H54 (cell line): ENCODE results near the gene TCEAL9.
"Not testable (repeated sequence)": the region's sequence is repeated elsewhere in the genome, so short reads cannot be mapped to it uniquely, and the experiment has no call there.

Experiments used
- DNase-seq: peaks from one replicate; pipeline ENCODE4 v3.0.0; 2011; ENCODE audit warnings: low spot score, mixed read lengths; ENCODE audit not compliant: insufficient read length
- FAIRE-seq: peaks from 3 replicates; lab custom pipeline; 2011; peaks lifted over from hg19 to GRCh38; lab: Jason Lieb, UNC
- POLR2A ChIP-seq: IDR thresholded peaks from 2 replicates; pipeline ENCODE4 v1.6.1; 2011; ENCODE audit warnings: low read depth, mild to moderate bottlenecking, low read length

The TCEAL9 gene

DNA sequence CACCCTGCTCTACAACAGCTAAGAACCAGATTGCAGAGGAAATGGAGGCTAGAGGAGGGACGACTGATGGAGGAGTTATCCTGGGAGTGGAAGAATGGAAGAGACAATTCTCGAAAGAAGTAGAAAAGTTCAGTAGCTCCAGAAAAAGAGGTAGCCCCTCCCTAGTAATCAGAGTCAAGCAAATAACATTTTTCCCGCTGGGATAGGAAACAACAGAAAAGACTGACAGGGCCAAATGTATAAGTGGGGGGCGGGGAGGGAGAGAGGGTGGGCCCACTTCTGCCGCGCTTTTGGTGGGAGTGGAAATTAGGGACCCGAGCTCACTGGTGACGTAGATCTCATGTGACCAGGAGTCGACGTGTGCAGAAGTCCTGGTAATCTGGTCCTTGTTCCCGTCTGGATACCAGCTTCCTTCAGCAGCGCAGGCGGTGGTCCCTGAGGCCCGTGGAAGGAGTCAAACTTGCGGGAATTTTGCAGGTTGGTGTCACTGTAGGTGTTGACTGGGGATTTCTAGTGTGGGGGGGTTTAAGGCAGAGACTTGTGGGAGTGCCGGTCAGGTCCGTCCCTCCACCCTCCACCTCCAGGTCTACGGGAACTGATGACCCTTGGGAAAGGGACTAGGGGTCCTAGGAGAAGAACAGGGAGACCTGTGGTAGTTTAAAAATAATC, at the start of gene TCEAL9:
TCEAL9 (plus strand) TSS at position 377 of the 669 bp plus-strand sequence. CDS start 1,179 bp downstream, outside the sequence.
- DNase-seq (no peak), FAIRE-seq (peak; percentile 96)
- TF ChIP-seq POLR2A, result peak; percentile 70

GRCh38 chrX:103309860-103310554, 46.3 kb upstream of the TCEAL9 start:
- TF ChIP-seq POLR2A, result no peak
- FAIRE-seq, result no peak
- no peak for DNase-seq

GRCh38 chrX:103310555-103311398, 45.5 kb upstream of the TCEAL9 start, which contains the start of gene BEX2:
TSS of gene BEX2 (minus strand) at chrX:103310990. CDS start at chrX:103309976, 1,014 bp downstream.
- DNase-seq (peak; percentile 27), FAIRE-seq (no peak)
- no peak for TF ChIP-seq POLR2A

DNA sequence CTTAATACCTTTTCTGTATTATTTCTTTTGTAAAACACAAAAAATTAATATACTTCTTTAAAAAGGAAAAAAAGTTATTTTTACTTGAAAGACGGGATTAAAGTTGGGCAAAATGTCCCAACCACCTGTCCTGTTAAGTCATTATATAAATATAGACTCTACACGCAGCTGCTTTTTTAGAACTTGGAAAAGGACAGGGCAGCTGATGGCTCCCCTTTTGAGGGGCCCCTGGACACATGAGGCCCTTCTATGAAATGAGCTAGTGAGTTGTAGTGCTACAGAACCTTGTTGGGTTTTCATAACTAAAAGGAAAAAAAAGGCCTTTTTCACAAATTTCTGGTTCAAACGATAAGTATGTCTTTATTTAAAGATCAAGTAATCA, 44.9 kb upstream of the TCEAL9 start:
- no peak for TF ChIP-seq POLR2A
- FAIRE-seq (no peak), DNase-seq (no peak)

DNA sequence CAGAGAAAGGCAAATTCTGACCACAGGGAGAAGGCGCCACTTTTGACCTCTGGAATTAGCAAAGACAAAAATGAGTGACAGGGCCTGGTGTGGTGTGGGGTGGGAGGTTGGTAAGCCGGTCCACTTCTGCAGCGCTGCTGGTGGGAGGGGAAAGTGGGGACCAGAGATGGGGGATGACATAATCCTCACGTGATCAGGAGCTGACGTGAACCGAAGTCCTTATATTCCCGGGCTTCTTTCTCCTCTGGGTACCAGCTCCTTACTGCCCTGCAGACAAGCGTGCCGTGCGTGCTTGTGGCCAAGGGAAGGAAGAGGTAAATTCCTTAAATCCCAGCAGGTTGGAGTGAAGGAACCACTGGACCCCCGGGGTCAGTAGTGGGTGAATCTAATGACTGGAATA, 26.3 kb upstream of the TCEAL9 start, which contains the start of gene TCEAL7:
TCEAL7 (plus strand) TSS at position 249 of the 400 bp plus-strand sequence. CDS start 1,165 bp downstream, outside the sequence.
- FAIRE-seq (no peak), DNase-seq (no peak)
- TF ChIP-seq POLR2A, result no peak

DNA sequence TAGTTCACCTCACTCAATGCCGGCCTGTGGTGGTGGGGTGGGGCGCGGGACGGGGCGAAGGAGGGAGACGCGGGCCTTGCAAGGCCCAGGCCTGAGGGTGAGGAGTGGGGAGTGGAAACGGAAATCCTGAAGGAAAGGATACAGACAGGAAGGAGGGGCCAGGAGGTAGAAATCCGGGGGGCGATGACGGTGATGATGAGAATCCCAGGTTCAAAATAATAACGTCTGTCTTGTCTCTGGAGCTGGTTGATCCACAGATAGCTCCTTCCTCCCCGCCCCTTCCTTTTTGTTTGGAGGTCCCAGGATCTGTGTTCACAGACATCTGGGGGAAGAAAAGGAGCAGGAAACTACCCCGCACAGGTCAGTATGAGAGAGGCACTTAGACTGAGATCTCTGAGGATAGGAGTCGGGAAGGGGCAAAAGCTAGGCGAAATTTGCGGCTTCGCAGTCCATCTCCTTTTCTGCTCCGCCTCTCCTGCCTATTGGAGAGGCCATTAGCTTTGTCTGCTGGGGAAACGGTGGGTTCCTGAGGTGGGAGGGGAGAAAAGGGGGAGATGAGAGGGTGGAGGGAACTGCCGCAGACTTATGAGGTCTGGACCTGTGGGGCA, 25.5 kb upstream of the TCEAL9 start:
- TF ChIP-seq POLR2A, result no peak
- FAIRE-seq (no peak), DNase-seq (no peak)

GRCh38 chrX:103338663-103339062, 17.6 kb upstream of the TCEAL9 start:
- no peak for FAIRE-seq

GRCh38 chrX:103343105-103343504, 13.2 kb upstream of the TCEAL9 start:
- no peak for DNase-seq
- TF ChIP-seq POLR2A, result no peak
- FAIRE-seq, result peak; percentile 62

More at GRCh38 chrX:103338663-103339062, 17.6 kb upstream of the TCEAL9 start:
- DNase-seq, result no peak
- no peak for TF ChIP-seq POLR2A

- no peak for DNase-seq
- no peak for TF ChIP-seq POLR2A
- no peak for FAIRE-seq
These were observed 11.7 kb upstream of the TCEAL9 start for GRCh38 chrX:103344606-103345005.

- DNase-seq (no peak), FAIRE-seq (no peak)
- TF ChIP-seq POLR2A, result no peak
These were observed 8.5 kb upstream of the TCEAL9 start for GRCh38 chrX:103347682-103348397.

- FAIRE-seq (no peak), DNase-seq (no peak)
- TF ChIP-seq POLR2A, result no peak
These were observed 552 bp downstream of the TCEAL9 start for GRCh38 chrX:103356858-103357257.

DNA sequence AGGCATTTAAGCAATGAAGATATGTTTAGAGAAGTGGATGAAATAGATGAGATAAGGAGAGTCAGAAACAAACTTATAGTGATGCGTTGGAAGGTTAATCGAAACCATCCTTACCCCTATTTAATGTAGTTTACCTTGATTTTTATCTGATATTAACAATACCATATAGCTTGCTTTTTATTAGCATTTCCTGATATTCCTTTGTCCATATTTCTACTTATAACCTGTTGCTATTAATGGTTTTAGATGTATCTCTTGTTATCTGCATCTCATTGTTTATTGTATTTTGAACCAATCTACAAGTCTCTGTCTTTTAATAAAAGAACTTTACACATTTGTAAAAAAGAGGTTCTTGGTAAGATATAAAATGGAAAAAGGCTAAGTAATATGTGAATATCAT, 1.6 kb downstream of the TCEAL9 start:
- DNase-seq, result no peak
- no peak for FAIRE-seq

DNA sequence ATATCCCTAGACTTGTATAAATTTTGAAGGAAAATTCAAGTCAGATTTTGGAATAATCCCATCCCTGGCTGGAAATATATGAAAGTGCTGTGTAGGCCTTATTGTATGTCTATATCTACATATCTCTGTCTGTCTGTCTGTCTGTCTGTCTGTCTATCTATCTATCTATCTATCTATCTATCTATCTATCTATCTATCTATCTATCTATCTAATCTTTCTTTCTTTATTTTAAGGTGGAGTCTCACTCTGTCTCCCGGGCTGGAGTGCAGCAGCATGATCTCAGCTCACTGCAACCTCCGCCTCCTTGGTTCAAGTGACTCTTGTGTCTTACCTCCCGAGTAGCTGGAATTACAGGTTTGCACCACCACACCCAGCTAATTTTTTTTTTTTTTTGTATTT, 3.3 kb downstream of the TCEAL9 start:
- not testable (repeated sequence) for DNase-seq, FAIRE-seq

More for the DNA sequence above, 1.6 kb downstream of the TCEAL9 start:
- TF ChIP-seq POLR2A, result no peak

DNA sequence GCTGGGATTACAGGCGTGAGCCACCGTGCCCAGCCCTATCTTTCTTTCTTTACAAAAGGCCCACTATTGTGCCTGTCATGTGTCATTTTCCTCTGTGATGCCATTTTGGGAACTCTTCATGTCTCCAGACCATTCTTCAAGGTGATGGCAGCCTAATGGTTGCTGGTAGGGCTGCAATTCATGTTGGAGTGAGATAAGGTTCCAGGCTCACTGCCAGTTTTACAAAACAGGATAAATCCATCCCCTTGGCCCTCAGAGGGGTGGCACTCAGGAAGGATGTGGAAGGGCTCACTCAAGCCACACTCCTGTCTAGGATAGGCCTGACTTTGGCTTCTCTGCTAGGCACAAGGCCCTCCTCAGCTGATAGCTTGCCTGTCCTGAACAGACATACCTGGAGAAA, 3.8 kb downstream of the TCEAL9 start:
- FAIRE-seq (no peak), DNase-seq (no peak)
- TF ChIP-seq POLR2A, result no peak
